HG02973 (cell line): Measurements from ENCODE around the gene CYP26C1.

Experiments
- ATAC-seq: cut with Tn5 transposase; IDR thresholded peaks from one replicate; pipeline ENCODE4 v1.9.1; 2021; ENCODE audit warnings: moderate library complexity; ENCODE audit not compliant: unreplicated experiment

CYP26C1 gene

DNA sequence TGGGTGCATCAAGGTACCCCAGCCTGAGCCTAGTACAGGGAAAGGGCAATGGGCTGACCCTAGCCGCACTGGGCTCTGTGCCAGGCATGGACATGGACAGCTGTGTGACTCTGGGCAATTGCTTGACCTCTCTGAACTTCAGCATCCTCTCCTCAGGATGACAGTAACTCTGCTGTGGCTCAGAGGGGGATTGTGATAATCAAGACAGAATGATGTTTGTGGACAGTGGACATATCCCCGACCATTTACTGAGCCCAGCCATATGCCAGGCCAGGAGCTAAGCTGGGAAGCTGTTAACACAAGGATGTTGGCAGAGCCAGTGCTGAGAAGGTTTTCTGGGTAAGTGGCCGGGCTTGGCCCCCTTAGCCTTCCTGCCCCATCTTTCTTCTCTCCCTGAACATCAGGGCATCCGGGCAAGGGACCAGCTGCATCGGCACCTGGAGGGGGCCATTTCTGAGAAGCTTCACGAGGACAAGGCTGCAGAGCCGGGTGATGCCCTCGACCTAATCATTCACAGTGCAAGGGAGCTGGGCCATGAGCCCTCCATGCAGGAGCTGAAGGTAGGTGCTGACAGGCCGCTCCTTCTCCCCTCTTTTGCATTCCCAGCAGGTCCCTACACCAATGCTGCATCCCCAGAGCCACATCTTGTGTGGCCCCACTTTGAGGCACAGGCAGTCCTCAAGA lies 3.5 kb downstream of the CYP26C1 start:
- ATAC-seq = no peak

DNA sequence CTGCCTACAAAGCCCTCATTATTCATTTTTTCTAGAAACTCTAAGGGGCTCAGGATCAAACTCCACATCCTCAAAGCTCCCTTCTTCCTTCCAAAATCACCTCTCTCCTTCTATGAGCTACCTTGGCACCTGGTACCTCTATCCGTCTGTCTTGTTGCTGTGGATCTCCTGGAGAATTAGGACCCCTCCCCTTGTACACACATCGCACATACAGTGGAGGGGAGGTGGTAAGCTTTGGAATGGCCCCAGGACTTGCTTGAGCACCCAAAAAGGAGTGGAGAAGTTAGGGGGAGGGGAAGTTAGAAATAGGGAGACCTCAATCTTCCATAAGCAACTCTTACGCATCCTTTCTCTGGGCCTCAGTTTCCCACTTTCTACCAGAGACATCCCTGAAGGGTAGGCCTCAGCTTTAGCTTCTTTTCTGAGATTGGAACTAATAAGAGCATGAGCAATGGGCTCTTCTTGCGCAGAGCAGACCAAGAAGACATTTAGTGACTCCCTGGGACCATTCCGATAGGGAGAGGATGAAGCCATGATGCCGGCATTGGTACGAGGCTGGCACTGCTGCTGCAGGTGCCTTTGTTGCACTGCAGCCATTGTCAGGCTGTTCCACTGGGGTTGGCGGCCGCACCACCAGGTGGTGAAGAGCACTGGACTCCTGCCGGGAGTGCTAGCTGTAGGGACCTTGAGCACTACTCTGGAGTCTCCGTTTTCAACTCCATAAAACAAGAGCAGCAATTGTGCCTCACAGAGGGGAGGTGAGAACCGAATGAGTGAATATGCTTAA lies 4.5 kb downstream of the CYP26C1 start:
- ATAC-seq = no peak

DNA sequence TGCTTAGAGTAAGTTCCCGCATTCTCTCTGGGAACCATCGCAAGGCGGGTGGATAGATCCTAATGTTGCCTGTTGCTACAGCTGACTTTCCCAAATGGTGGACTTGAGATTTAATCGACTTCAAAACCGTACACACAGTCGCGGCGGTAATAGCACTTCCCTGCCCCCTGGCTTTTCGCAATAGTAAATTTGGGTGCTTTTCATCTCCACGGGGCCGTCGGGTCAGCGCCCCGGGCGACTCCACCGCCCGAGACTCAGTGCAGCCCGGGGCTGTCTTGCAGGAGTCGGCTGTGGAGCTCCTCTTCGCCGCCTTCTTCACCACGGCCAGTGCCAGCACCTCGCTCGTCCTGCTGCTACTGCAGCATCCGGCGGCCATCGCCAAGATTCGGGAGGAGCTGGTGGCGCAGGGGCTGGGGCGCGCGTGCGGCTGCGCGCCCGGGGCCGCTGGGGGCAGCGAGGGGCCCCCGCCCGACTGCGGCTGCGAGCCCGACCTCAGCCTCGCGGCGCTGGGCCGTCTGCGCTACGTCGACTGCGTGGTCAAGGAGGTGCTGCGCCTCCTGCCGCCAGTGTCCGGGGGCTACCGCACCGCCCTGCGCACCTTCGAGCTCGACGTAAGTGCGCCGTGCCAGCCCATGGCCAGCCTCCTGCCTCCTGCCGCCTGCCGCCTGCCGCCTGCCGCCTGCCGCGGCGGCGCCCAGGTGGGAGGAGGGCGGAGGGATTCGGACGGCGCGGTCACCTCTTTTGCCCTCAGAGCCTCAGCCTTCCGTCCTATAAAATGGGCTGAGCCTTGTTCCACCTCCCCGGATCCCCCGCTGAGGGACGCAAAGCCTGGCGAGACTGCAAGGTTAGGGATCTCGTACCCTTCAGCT lies 5.3 kb downstream of the CYP26C1 start:
- ATAC-seq = no peak

DNA sequence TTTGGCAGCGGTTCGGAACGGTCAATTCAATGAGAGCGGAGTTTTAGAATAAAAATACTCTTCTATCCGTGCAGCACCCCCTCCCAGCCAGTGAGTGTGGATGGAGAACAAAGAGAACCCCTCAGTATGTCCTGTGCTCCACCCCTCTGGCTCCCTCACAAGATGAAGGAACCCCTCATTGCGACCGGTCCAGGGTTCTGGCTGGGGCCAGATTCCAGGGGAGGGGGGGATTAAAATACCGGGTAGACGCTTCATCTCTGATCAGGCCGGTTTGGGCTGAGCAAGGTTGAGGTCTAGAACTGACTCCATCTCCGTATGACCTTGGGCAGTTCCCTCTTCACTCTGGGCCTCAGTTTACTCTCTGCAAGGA lies 5.9 kb downstream of the CYP26C1 start:
- ATAC-seq = no peak

DNA sequence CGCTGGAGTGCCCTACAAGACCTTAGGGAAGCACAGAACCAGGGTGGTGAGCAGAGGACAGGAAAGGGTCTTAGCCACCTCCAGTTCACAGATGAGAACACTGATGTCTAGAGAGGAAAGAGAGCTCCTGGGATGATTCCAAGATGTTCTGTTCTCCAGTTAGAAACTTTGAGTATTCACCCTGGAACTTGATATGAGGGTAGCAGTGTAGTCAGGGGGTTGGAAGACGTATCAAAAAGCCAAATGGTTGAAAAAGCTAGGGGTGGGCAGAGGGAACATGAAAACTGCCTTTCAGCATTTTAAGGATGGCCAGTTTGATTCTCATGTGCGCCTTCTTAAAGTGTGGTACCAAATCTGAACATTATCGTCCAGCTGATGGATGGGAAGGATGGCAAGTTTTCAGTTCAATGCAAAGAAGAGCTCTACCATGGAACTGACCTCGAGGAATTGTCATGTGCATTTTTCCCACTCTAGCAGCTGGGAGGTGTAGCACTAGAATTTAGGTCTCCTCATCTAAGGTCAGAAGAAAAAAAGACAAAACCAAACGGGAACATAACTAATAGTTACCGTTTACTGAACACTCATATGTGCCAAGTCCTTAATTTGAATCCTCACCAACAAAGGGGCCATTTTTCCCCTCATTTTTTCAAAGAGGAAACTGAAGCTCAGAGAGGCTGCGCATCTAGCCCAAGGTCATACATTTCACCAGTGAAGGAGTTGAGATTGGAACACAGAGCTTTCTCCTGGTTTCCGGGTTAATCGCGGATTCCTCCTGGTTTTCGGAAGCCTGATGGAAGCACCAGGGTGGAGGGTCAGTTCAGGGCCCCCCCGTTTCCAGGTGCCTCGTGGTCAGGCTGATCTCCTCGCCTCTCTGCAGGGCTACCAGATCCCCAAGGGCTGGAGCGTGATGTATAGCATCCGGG lies 7.1 kb downstream of the CYP26C1 start:
- no peak for ATAC-seq

DNA sequence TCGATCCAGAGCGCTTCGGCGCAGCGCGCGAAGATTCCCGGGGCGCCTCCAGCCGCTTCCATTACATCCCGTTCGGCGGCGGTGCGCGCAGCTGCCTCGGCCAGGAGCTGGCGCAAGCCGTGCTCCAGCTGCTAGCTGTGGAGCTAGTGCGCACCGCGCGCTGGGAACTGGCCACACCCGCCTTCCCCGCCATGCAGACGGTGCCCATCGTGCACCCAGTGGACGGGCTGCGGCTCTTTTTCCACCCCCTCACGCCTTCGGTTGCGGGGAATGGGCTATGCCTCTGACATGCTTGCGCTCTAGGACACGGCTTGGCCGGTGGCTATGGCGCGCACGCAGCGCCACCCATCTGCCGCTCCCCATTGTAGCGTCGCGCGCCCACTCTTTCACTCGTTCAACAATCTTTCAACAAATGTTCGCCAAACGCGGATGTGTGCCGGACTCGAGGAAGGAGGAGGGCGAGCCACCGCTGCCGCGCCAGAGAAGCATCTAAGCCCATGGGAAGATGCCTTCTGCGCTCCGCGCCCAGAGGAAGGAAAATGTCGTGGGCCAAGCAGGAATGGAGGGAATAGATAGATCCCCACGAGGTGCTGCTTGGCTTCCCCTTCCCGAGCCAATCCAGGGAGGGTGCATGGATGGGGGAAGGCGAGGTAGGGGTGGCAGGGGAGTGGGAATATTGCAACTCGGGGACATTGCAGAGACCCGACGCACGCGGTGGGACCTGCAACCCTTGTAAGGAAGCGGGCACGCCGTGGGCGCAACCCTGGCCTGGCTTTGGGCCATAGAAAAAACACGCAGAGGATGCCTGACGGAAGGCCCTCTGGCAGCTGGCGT lies 8.0 kb downstream of the CYP26C1 start:
- no peak for ATAC-seq

DNA sequence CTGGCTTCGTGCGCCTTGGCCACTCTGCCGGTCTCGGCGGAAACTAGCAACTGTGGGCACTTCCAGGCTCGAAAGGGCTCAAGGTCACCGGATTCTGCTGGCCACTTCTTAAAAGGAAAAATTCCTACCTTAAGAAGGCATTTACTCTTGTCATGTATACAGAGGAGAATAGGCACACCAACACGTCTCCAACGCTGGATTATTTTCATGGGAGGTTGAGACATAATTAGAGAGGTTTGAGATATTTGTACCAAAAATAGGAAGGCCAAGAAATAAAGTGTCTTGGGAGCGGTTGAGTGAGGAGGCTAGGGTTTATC lies 8.6 kb downstream of the CYP26C1 start:
- no peak for ATAC-seq

DNA sequence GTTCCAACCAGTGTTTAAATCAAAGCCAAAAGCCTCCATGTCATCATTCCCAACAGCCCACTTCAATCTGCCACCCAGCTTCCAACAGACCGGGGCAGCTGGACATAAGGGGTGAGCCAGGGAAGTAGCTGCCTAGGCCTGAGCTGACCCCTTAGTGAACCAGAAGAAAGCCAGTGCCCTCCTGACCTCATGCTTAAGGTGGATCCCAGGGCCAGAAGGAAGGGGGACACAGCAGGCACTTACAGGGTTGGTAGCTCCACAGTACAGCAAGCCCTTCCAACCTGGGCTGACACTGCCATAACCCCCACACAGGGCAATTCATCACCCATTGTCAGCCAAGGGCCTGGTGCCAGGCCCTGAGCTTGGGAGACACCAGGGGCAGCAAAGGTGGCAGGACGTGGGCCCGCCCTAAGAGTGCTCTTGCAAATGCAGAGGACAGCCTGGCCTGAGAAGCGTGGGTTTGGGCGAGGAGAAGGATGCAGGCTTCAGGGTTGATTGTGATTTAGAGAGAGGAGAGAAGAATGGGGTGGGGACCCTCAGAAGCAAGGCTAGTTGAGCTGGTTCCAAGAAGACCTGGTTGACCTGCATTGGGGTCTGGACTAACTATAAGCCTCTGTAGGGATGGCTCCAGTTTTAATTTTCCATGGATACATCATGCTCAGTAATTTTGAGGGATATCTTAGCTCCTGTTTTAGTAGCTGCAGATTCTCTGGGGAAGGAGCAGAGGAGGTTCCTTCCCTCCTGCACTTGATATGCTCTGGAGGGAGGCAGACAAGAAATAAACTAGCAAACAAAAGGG lies 10.0 kb downstream of the CYP26C1 start:
- ATAC-seq = no peak

DNA sequence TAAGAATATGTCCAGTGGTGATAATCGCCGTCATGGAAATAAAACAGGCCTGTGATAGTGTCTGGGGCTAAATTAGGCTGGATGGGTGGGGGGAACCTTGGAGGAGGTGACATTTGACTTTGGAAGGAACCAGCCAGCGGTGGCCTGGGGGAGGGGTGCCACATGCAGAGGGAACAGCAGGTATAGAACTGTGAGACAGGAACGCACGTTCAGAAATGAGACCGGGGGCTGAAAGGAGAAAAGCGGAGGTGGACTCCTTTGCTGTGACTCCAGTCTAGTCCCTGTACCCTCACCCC lies 10.5 kb downstream of the CYP26C1 start:
- no peak for ATAC-seq

DNA sequence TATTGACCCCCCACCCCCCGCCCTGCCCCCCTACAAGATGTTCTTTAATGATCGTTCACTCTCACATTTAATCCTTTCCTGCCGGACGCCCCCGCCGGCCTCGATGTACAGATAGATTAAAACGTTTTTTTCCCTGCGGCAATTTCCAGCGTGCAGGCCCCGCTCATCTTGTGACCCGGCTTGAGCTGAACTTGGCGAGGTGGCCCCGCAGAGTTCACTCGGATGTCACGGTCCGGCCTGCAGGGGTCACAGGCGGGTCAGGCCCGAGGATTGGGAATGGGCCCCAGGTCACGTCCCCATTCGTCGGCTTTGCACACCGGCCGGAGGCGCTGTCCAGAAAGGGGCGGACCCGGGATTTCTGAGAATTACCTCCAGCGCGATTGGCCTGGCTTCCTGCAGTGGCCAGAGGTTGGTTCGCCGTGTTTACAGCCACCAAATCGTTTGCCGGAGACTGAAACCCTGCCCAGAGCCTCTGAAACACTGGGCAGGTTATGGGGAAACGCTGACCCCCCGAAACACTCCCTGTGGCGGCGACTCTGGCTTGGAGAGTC lies 11.2 kb downstream of the CYP26C1 start:
- no peak for ATAC-seq

DNA sequence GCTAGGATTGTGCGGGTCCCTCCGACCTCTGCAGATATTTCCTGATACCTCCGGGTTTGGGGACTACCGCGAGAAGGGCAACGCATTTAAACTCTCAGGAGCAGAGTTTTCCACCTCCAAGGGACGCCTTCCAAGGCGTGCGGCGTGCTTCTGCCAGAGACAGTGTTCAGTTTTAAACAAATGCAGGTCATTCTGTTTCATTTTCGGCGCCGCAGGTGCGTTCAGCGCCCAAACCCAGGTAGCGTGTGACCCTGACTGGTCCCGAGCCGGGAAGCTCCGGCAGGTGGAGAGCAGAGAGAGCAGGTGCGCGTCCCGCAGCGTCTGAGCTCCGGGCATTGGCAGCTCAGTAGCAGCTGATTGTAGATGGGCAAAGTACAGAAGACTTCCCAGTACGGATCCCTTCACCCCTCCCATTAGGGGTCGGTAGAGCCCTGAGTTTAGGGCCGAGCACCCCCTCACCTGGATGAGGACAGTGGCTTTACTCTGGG lies 11.7 kb downstream of the CYP26C1 start:
- ATAC-seq = no peak

DNA sequence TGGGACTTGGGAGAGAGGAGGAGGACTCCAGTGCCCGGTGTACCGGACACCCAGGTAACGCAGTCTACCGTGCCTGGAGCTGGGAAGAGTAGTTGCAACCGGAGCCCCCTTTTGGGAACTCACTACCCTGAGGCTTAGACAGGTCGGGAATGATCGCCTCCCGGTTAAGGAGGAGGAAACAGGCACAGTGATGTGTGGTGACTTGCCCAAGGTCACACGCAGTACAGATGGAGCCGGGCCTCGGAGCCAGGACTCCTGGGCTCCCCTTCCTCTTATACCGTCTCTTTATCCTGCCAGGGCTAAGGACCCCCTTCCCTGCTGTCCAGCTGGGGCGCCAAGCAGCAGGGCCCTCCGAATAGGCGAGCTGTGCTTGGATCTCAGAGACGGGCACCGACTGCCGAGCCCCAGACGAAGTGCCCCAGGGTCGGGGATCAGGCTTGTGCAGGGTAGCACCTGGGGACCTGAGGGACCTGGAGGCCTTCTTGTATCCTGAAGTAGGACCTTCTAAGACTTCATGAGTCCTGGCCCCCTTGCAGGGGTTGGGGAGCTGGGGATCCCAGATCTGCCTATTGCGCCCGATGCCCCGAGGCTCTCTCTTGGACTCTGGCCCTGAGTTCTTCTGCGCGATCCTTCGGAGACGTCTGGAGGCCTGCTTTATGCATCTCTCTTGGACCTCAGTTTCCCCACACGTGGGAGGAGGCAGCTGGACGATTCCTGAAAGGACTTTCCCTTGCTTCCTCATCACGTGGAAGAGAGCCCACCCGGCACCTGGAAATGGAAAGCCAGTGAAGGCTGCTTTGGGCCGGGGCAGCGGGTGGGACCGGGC lies 12.3 kb downstream of the CYP26C1 start:
- ATAC-seq = no peak

DNA sequence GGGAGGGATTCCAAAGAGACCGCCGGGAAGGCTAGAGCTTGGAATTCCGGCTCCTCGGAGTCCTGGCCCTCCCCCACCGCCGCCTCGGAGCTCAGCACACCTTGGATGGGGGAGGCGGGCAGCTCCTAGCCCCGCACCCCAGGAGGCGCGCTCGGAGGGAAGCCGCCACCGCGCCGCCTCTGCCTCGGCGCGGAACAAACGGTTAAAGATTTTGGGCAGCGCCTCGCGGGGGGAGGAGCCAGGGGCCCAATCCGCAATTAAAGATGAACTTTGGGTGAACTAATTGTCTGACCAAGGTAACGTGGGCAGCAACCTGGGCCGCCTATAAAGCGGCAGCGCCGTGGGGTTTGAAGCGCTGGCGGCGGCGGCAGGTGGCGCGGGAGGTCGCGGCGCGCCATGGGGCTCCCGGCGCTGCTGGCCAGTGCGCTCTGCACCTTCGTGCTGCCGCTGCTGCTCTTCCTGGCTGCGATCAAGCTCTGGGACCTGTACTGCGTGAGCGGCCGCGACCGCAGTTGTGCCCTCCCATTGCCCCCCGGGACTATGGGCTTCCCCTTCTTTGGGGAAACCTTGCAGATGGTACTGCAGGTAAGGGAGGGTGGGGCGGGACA lies 13.0 kb downstream of the CYP26C1 start, which contains the start of gene CYP26A1:
Gene CYP26A1 (plus strand): TSS at position 355 of the 608 bp plus-strand sequence. CDS start 42 bp downstream, at position 397.
- no peak for ATAC-seq

DNA sequence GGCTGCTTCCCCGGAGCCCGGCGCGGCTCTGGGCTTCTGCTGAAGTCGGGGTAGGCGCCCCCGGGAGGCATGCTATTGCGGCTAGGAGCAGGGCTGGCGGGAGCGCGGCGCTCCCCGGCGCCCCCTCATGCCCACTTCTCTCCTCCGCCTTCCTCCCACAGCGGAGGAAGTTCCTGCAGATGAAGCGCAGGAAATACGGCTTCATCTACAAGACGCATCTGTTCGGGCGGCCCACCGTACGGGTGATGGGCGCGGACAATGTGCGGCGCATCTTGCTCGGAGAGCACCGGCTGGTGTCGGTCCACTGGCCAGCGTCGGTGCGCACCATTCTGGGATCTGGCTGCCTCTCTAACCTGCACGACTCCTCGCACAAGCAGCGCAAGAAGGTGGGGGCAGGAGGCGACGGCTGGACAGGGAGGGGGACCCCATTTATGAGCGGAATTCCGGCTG lies 13.6 kb downstream of the CYP26C1 start:
- no peak for ATAC-seq

DNA sequence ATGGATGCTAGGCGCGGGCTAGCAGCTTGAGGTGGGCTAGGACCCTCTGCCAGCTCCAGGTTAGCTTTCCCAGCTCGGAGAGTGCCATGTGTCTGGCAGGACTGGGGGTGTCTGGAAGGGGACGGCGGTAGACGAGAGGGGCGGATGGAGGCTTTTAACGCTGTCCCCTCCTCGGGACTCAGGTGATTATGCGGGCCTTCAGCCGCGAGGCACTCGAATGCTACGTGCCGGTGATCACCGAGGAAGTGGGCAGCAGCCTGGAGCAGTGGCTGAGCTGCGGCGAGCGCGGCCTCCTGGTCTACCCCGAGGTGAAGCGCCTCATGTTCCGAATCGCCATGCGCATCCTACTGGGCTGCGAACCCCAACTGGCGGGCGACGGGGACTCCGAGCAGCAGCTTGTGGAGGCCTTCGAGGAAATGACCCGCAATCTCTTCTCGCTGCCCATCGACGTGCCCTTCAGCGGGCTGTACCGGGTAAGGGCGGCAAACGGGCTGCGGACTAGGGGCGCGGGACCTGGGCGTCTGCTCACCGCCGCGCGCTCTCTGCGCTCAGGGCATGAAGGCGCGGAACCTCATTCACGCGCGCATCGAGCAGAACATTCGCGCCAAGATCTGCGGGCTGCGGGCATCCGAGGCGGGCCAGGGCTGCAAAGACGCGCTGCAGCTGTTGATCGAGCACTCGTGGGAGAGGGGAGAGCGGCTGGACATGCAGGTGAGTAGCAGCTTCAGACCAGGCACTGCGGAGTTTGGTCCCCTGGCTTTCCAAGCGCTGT lies 14.2 kb downstream of the CYP26C1 start:
- ATAC-seq = no peak

DNA sequence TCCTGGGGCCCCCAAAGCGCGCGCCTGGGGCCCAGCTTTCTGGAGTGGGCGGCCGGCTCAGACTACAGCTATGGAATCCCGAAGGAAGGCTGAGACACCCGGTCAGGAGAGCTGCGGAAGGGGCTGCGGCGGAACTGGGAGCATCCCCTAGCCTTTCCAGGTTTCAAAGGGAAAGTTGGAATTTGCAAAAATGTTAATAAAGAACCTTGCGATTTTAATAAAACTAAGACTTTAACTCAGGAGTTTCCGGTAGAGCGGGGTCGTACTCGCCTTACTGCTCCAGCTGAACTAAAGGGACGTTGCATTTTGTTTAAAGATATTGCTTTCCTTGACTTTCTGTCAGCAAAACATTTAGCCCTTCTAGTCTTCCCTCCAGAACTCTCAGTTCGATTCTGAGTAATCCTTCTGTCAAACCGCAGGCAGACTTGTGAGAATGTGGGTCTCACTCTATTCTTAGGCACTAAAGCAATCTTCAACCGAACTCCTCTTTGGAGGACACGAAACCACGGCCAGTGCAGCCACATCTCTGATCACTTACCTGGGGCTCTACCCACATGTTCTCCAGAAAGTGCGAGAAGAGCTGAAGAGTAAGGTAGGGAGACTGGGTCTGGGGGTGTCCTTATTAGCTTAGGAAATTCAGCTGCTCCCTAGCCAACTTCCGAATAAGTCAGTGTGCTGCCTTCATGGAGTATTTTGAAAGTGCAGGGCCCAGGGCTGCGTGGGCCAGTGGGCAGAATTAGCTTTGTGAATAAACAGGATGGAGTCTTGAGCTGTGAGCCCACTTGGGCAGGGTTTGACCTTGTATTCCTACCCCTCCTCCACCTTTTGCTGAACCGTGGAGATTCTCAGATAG lies 15.0 kb downstream of the CYP26C1 start:
- peak; percentile 52 for ATAC-seq
